HCT116 (cell line): ENCODE measurements around the gene NR1D2. TPM values are rescaled to one million over a fixed set of nuclear protein-coding genes. Genes with fewer than 3 reads are reported as not detected.

Source experiments
- ATAC-seq: fragments of 200-7000 bp; cut with Tn5 transposase; 2 replicates; pipeline ENCODE4 v1.9.1; 2020; ENCODE audit warnings: mild to moderate bottlenecking, moderate library complexity
- BruUV-seq: library from RNA; stranded (reverse); fragments of 400-500 nt; replicated peaks from 2 replicates; lab custom pipeline; 2021; lab: Mats Ljungman, UMichigan
- CTCF ChIA-PET: fragments of 300-600 bp; sonication (Branson Sonifier 250); formaldehyde crosslinking; loops from one replicate; lab custom pipeline; 2021; ENCODE audit warnings: antibody characterized with exemption; lab: Charles Lee
- POLR2A ChIA-PET: fragments of 300-600, 350-600 bp; sonication (Branson Sonifier 250); formaldehyde crosslinking; loops from one replicate; lab custom pipeline; 2021; ENCODE audit warnings: antibody characterized with exemption; lab: Charles Lee
- RAD21 ChIA-PET, 2 experiments: fragments of 300-600 bp; sonication (Branson Sonifier 250); formaldehyde crosslinking; loops; one replicate each; lab custom pipeline; 2023; ENCODE audit warnings: low total read pairs in 2 of 2; ENCODE audit not compliant: uncharacterized antibody in 2 of 2, unreplicated experiment in 2 of 2, low non-redundant PET in 1 of 2; lab: Charles Lee
- DNase-seq: peaks from one replicate; pipeline ENCODE4 v3.0.0-alpha.2; 2010; ENCODE audit warnings: low read depth, low spot score
- H2AFZ ChIP-seq: fragments of 200-600 bp; shearing (Covaris generic), sonication (generic); 2 replicates; pipeline ENCODE4 v1.6.1; 2017; ENCODE audit warnings: low read depth, mixed run types, mixed read lengths, antibody characterized with exemption, low read length; ENCODE audit not compliant: poor library complexity, severe bottlenecking
- H3K27ac ChIP-seq: 2 replicates; pipeline ENCODE4 v1.5.1; 2012; ENCODE audit warnings: low read depth, low read length
- H3K27me3 ChIP-seq: fragments of 200-600 bp; sonication (generic); 2 replicates; pipeline ENCODE4 v1.6.1; 2016; ENCODE audit warnings: mixed run types, low read length, mixed read lengths; ENCODE audit not compliant: insufficient read depth
- H3K36me3 ChIP-seq, 2 experiments: fragments of 200-500 bp in 1 of 2; fragments of 200-600 bp in 1 of 2; sonication (Bioruptor generic) in 1 of 2; sonication (generic) in 1 of 2; 2 replicates each; pipeline versions ENCODE4 v1.5.1 to v1.6.1; 2014 to 2016; ENCODE audit warnings: low read length in 2 of 2, inconsistent platforms in 1 of 2, mixed read lengths in 1 of 2, mixed run types in 1 of 2; ENCODE audit not compliant: insufficient read depth in 2 of 2, control insufficient read depth in 1 of 2
- H3K4me1 ChIP-seq, 2 experiments: fragments of 200-600 bp in 1 of 2; sonication (generic) in 1 of 2; 2 replicates each; pipeline versions ENCODE4 v1.5.1 to v1.6.1; 2012 to 2017; ENCODE audit warnings: low read length in 2 of 2, inconsistent platforms in 1 of 2, mild to moderate bottlenecking in 1 of 2, mixed read lengths in 1 of 2, mixed run types in 1 of 2, moderate library complexity in 1 of 2; ENCODE audit not compliant: insufficient read depth in 2 of 2, control insufficient read depth in 1 of 2
- H3K4me2 ChIP-seq: fragments of 200-600 bp; sonication (generic); 2 replicates; pipeline ENCODE4 v1.6.1; 2017; ENCODE audit warnings: mixed run types, low read length, mixed read lengths
- H3K4me3 ChIP-seq, 2 experiments: fragments of 200-600 bp in 1 of 2; sonication (generic) in 1 of 2; replicated peaks in 1 of 2; 2 replicates each; pipeline ENCODE4 v1.5.1; 2011 to 2016; ENCODE audit warnings: low read length in 2 of 2, control low read depth in 1 of 2, low read depth in 1 of 2, mild to moderate bottlenecking in 1 of 2, mixed read lengths in 1 of 2, mixed run types in 1 of 2
- H3K79me2 ChIP-seq: fragments of 200-600 bp; sonication (generic); 2 replicates; pipeline ENCODE4 v1.6.1; 2017; ENCODE audit warnings: mild to moderate bottlenecking, mixed run types, low read length, moderate library complexity, mixed read lengths; ENCODE audit not compliant: insufficient read depth
- H3K9ac ChIP-seq: fragments of 200-600 bp; sonication (generic); 2 replicates; pipeline ENCODE4 v1.6.1; 2016; ENCODE audit warnings: low read length, mixed read lengths
- H3K9me2 ChIP-seq: fragments of 200-600 bp; sonication (generic), shearing (Covaris generic); 2 replicates; pipeline ENCODE4 v1.6.1; 2017; ENCODE audit warnings: mixed run types, mild to moderate bottlenecking, moderate library complexity; ENCODE audit not compliant: insufficient read depth
- H3K9me3 ChIP-seq, 2 experiments: fragments of 200-500 bp in 1 of 2; fragments of 200-600 bp in 1 of 2; sonication (Bioruptor generic) in 1 of 2; sonication (generic) in 1 of 2; 2 replicates each; pipeline ENCODE4 v1.6.1; 2014 to 2017; ENCODE audit warnings: low read length in 2 of 2, mixed read lengths in 2 of 2, inconsistent platforms in 1 of 2, low read depth in 1 of 2, mild to moderate bottlenecking in 1 of 2, mixed run types in 1 of 2, moderate library complexity in 1 of 2; ENCODE audit not compliant: control insufficient read depth in 1 of 2, insufficient read depth in 1 of 2
- H4K20me1 ChIP-seq: fragments of 200-600 bp; sonication (generic), shearing (Covaris generic); 2 replicates; pipeline ENCODE4 v1.6.1; 2017; ENCODE audit warnings: mixed run types, mild to moderate bottlenecking, moderate library complexity; ENCODE audit not compliant: insufficient read depth
- CEBPB ChIP-seq: IDR thresholded peaks from 2 replicates; pipeline ENCODE4 v1.6.1; 2012; ENCODE audit warnings: low read depth
- EGR1 ChIP-seq: IDR thresholded peaks from 2 replicates; pipeline ENCODE4 v1.6.1; 2012; ENCODE audit warnings: low read depth
- EZH2 ChIP-seq: fragments of 200-600 bp; sonication (generic); IDR thresholded peaks from 2 replicates; pipeline ENCODE4 v1.6.1; 2017; ENCODE audit warnings: antibody characterized with exemption, mixed run types
- EZH2phosphoT487 ChIP-seq: fragments of 200-600 bp; IDR thresholded peaks from 2 replicates; pipeline ENCODE4 v1.6.1; 2018; ENCODE audit warnings: antibody characterized with exemption, borderline replicate concordance
- JUND ChIP-seq: IDR thresholded peaks from 2 replicates; pipeline ENCODE4 v1.6.1; 2012
- POLR2AphosphoS5 ChIP-seq: IDR thresholded peaks from 2 replicates; pipeline ENCODE4 v1.6.1; 2011; ENCODE audit warnings: mild to moderate bottlenecking, low read depth, low read length, moderate library complexity
- RAD21 ChIP-seq: IDR thresholded peaks from 2 replicates; pipeline ENCODE4 v1.6.1; 2012; ENCODE audit warnings: low read depth, mild to moderate bottlenecking
- SP1 ChIP-seq: IDR thresholded peaks from 2 replicates; pipeline ENCODE4 v1.6.1; 2012; ENCODE audit warnings: low read depth
- YY1 ChIP-seq: IDR thresholded peaks from 2 replicates; pipeline ENCODE4 v1.6.1; 2011; ENCODE audit warnings: low read length, low read depth, moderate library complexity, mild to moderate bottlenecking; ENCODE audit not compliant: insufficient replicate concordance; ENCODE audit errors: extremely low read depth
- ZFX ChIP-seq: fragments of 450-650 bp; IDR thresholded peaks from 2 replicates; pipeline ENCODE4 v1.6.1; 2017
- intact Hi-C: fragments of 100-400 bp; cut with micrococcal nuclease; formaldehyde crosslinking; loops from 2 replicates; pipeline ENCODE4 v1.10.0; 2022
- total RNA-seq: library from RNA; stranded (reverse); gene quantifications from one replicate; pipeline ENCODE4 v1.2.1, GENCODE V29; 2021; ENCODE audit not compliant: unreplicated experiment
- TF ChIP-seq, protein P1 (sequence below): IDR thresholded peaks from 2 replicates; pipeline ENCODE4 v1.6.1; 2012
- TF ChIP-seq, protein P2 (sequence below), 3 experiments: fragments of 200-600 bp in 1 of 3; sonication (generic) in 1 of 3; IDR thresholded peaks in 2 of 3; conservative IDR thresholded peaks in 1 of 3; 2 replicates each; pipeline ENCODE4 v1.5.1; 2012 to 2017; ENCODE audit warnings: low read depth in 2 of 3, low read length in 2 of 3, antibody characterized with exemption in 1 of 3, borderline replicate concordance in 1 of 3, control low read depth in 1 of 3, mild to moderate bottlenecking in 1 of 3, mixed read lengths in 1 of 3, mixed run types in 1 of 3, moderate library complexity in 1 of 3; ENCODE audit not compliant: insufficient read depth in 1 of 3

The NR1D2 gene
- total RNA-seq, 1 experiment from 2014 or later, result 60.9 TPM

DNA sequence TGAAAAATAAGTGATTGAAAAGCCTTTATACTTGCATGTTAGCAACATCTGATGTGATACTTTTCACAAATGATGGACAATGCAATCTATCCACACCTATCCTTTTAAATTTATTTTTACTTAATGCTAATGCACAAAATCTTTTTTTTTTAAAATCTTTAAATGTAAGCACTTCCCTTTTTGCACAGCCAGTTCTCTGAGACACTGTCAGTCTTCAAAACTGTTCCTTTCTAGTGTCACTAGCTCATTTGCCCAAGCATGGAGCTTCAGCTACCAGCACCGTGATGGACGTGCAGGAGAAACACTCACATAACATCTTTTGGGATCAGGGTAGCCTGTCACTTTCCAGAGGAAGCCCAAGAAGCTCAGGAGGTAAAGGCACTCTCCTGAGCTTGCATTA lies 50.1 kb downstream of the NR1D2 start:
- H2AFZ ChIP-seq, result no peak overlapping the region
- H3K27ac ChIP-seq, result no peak overlapping the region
- H3K36me3 ChIP-seq, result no peaks in the 10 kb centered on the region
- intact Hi-C loops, result loop anchor here (5.0 kb wide), 2 partner anchors 152 to 587 kb away; no protein-coding TSS in a partner anchor
- no TSS peak for BruUV-seq
- H3K9me3 ChIP-seq, result no peaks in the 10 kb centered on the region
- H3K4me2 ChIP-seq, result no peak overlapping the region
- no peaks in the 10 kb centered on the region for H3K4me1 ChIP-seq
- TF ChIP-seq CEBPB (no peak), SP1 (no peak), YY1 (no peak), ZFX (no peak), EZH2phosphoT487 (no peak), EGR1 (no peak), POLR2AphosphoS5 (no peak), RAD21 (no peak), EZH2 (no peak), JUND (no peak)
- TF ChIP-seq, protein P1, sequence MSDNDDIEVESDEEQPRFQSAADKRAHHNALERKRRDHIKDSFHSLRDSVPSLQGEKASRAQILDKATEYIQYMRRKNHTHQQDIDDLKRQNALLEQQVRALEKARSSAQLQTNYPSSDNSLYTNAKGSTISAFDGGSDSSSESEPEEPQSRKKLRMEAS, result no peak
- TF ChIP-seq, protein P2, sequence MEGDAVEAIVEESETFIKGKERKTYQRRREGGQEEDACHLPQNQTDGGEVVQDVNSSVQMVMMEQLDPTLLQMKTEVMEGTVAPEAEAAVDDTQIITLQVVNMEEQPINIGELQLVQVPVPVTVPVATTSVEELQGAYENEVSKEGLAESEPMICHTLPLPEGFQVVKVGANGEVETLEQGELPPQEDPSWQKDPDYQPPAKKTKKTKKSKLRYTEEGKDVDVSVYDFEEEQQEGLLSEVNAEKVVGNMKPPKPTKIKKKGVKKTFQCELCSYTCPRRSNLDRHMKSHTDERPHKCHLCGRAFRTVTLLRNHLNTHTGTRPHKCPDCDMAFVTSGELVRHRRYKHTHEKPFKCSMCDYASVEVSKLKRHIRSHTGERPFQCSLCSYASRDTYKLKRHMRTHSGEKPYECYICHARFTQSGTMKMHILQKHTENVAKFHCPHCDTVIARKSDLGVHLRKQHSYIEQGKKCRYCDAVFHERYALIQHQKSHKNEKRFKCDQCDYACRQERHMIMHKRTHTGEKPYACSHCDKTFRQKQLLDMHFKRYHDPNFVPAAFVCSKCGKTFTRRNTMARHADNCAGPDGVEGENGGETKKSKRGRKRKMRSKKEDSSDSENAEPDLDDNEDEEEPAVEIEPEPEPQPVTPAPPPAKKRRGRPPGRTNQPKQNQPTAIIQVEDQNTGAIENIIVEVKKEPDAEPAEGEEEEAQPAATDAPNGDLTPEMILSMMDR (IDR thresholded peaks at IDR 0.05 in 2 of 3, conservative IDR thresholded peaks at IDR 0.05 in 1 of 3; ENCODE audit: borderline replicate concordance in 1 of 3, insufficient read depth in 1 of 3, low read depth in 2 of 3, low read length in 2 of 3), result no peak
- H3K4me3 ChIP-seq, result no peak overlapping the region
- DNase-seq, result no peak
- ChIA-PET POLR2A (no interaction called here), CTCF (no interaction called here), RAD21 (interaction anchor here (0.5 to 0.6 kb wide), 2 partner anchors 68 to 270 kb away, joined by 3 read pairs; no protein-coding TSS in a partner anchor)
- ATAC-seq, result no peak
- no peaks in the 10 kb centered on the region for H4K20me1 ChIP-seq
- H3K9ac ChIP-seq, result no peak overlapping the region
- no peaks in the 10 kb centered on the region for H3K79me2 ChIP-seq
- no peaks in the 10 kb centered on the region for H3K27me3 ChIP-seq
- H3K9me2 ChIP-seq, result no peaks in the 10 kb centered on the region
